HepG2 (cell line): ENCODE measurements around the gene PHACTR1. TPM values are rescaled to one million over a fixed set of nuclear protein-coding genes. Genes with fewer than 3 reads are reported as not detected.

Experiments
- ATAC-seq: fragments of 200-7000 bp; cut with Tn5 transposase; 3 replicates; pipeline ENCODE4 v1.9.1; 2020; ENCODE audit warnings: mild to moderate bottlenecking, moderate library complexity
- BruUV-seq: library from RNA; stranded (reverse); fragments of 400-500 nt; replicated peaks from 2 replicates; lab custom pipeline; 2021; lab: Mats Ljungman, UMichigan
- CTCF ChIA-PET: fragments of 300-600 bp; formaldehyde crosslinking; extraction: SDS; loops from one replicate; lab custom pipeline; 2021; ENCODE audit warnings: low total read pairs, inconsistent platforms, low intra/inter-chr PET ratio; lab: Yijun Ruan, JAX
- POLR2A ChIA-PET: fragments of 350-600 bp; sonication (Branson Sonifier 250); formaldehyde crosslinking; loops from one replicate; lab custom pipeline; 2020; ENCODE audit warnings: antibody characterized with exemption, inconsistent platforms; lab: Yijun Ruan, JAX
- DNase-seq: peaks from one replicate; pipeline ENCODE4 v3.0.0-alpha.2; 2015; ENCODE audit warnings: low spot score
- FAIRE-seq: peaks from 3 replicates; lab custom pipeline; 2011; peaks lifted over from hg19 to GRCh38; lab: Jason Lieb, UNC
- H2AFZ ChIP-seq: one replicate; pipeline ENCODE4 v1.6.1; 2011; ENCODE audit warnings: low read length, inconsistent platforms
- H3K27ac ChIP-seq: fragments of 300-600 bp; 3 replicates; pipeline ENCODE4 v1.8.0; 2011; ENCODE audit warnings: mixed run types, mild to moderate bottlenecking, mixed read lengths, low read length, inconsistent platforms; ENCODE audit not compliant: insufficient read depth; ENCODE audit errors: extremely low read length
- H3K27me3 ChIP-seq, 2 experiments: fragments of 200-600 bp in 1 of 2; 2 replicates in 1 of 2; 3 replicates in 1 of 2; pipeline versions ENCODE4 v1.6.0 to v1.8.0; 2011; ENCODE audit warnings: low read length in 2 of 2, mild to moderate bottlenecking in 2 of 2, moderate library complexity in 2 of 2, inconsistent platforms in 1 of 2; ENCODE audit not compliant: insufficient read depth in 2 of 2, control insufficient read depth in 1 of 2
- H3K36me3 ChIP-seq, 2 experiments: fragments of 200-600 bp in 1 of 2; replicated peaks in 1 of 2; 2 replicates in 1 of 2; 3 replicates in 1 of 2; pipeline versions ENCODE4 v1.5.1 to v1.8.0; 2011; ENCODE audit warnings: low read length in 2 of 2, inconsistent platforms in 1 of 2; ENCODE audit not compliant: insufficient read depth in 2 of 2, control insufficient read depth in 1 of 2
- H3K4me1 ChIP-seq: 2 replicates; pipeline ENCODE4 v1.5.1; 2012; ENCODE audit warnings: low read length, inconsistent platforms; ENCODE audit not compliant: insufficient read depth
- H3K4me2 ChIP-seq: 2 replicates; pipeline ENCODE4 v1.6.0; 2011; ENCODE audit warnings: low read depth, low read length, inconsistent platforms
- H3K4me3 ChIP-seq, 3 experiments: fragments of 200-600 bp in 1 of 3; sonication (generic), shearing (Covaris generic) in 1 of 3; replicated peaks in 1 of 3; 2 replicates each; pipeline ENCODE4 v1.5.1; 2011 to 2016; ENCODE audit warnings: low read length in 3 of 3, inconsistent platforms in 2 of 3, low read depth in 2 of 3, mild to moderate bottlenecking in 2 of 3, control low read depth in 1 of 3, mixed read lengths in 1 of 3; ENCODE audit not compliant: insufficient read depth in 1 of 3
- H3K79me2 ChIP-seq: one replicate; pipeline ENCODE4 v1.6.1; 2011; ENCODE audit warnings: low read length, inconsistent platforms; ENCODE audit not compliant: insufficient read depth
- H3K9ac ChIP-seq: 2 replicates; pipeline ENCODE4 v1.6.0; 2011; ENCODE audit warnings: mild to moderate bottlenecking, low read depth, low read length, inconsistent platforms; ENCODE audit not compliant: insufficient read depth
- H3K9me3 ChIP-seq: 2 replicates; pipeline ENCODE4 v1.5.1; 2012; ENCODE audit warnings: mild to moderate bottlenecking, low read length
- H4K20me1 ChIP-seq: 2 replicates; pipeline ENCODE4 v1.6.0; 2011; ENCODE audit warnings: inconsistent platforms, mild to moderate bottlenecking, low read length, moderate library complexity; ENCODE audit not compliant: insufficient read depth
- CCDC6 ChIP-seq: sonication (generic); formaldehyde crosslinking; IDR thresholded peaks from 2 replicates; pipeline ENCODE4 v1.8.1; 2022; ENCODE audit warnings: mild to moderate bottlenecking, missing genetic modification reagents, moderate library complexity
- GFI1 ChIP-seq: sonication (generic); formaldehyde crosslinking; IDR thresholded peaks from 2 replicates; pipeline ENCODE4 v1.5.0; 2020; ENCODE audit warnings: missing genetic modification reagents, mild to moderate bottlenecking, borderline replicate concordance
- HNRNPLL ChIP-seq: fragments of 200-400 bp; formaldehyde crosslinking; IDR thresholded peaks from 2 replicates; pipeline ENCODE4 v1.6.1; 2017; ENCODE audit warnings: mild to moderate bottlenecking, low read depth, low read length; ENCODE audit not compliant: poor library complexity, severe bottlenecking
- JARID2 ChIP-seq: sonication (generic); formaldehyde crosslinking; IDR thresholded peaks from 2 replicates; pipeline ENCODE4 v1.8.1; 2023; ENCODE audit warnings: missing genetic modification reagents, inconsistent platforms; ENCODE audit not compliant: insufficient replicate concordance
- PLRG1 ChIP-seq: fragments of 450-650 bp; conservative IDR thresholded peaks from 2 replicates; pipeline ENCODE4 v1.6.1; 2016
- PRPF4 ChIP-seq: fragments of 200-400 bp; formaldehyde crosslinking; IDR thresholded peaks from 2 replicates; pipeline ENCODE4 v1.6.1; 2016; ENCODE audit warnings: low read length, low read depth; ENCODE audit not compliant: poor library complexity, severe bottlenecking
- SCMH1 ChIP-seq: sonication (generic); formaldehyde crosslinking; IDR thresholded peaks from 2 replicates; pipeline ENCODE4 v1.9.0; 2021; ENCODE audit warnings: missing genetic modification reagents, mild to moderate bottlenecking, borderline replicate concordance
- SMYD3 ChIP-seq: sonication (generic); formaldehyde crosslinking; IDR thresholded peaks from 2 replicates; pipeline ENCODE4 v1.8.1; 2023; ENCODE audit warnings: mild to moderate bottlenecking, missing genetic modification reagents
- TAF1 ChIP-seq: sonication (generic); formaldehyde crosslinking; IDR thresholded peaks from 2 replicates; pipeline ENCODE4 v1.4.0; 2020; ENCODE audit warnings: missing genetic modification reagents
- TEAD2 ChIP-seq: sonication (generic); formaldehyde crosslinking; IDR thresholded peaks from 2 replicates; pipeline ENCODE4 v1.9.0; 2021; ENCODE audit warnings: missing genetic modification reagents
- ZNF224 ChIP-seq: sonication (generic); formaldehyde crosslinking; IDR thresholded peaks from 2 replicates; pipeline ENCODE4 v1.5.0; 2020; ENCODE audit warnings: mild to moderate bottlenecking, missing genetic modification reagents
- ZNF44 ChIP-seq: sonication (generic); formaldehyde crosslinking; IDR thresholded peaks from 2 replicates; pipeline ENCODE4 v1.5.1; 2020; ENCODE audit warnings: mild to moderate bottlenecking, missing genetic modification reagents
- ZNF570 ChIP-seq: sonication (generic); formaldehyde crosslinking; IDR thresholded peaks from 2 replicates; pipeline ENCODE4 v1.4.0; 2020; ENCODE audit warnings: mild to moderate bottlenecking, missing genetic modification reagents, borderline replicate concordance
- WGBS: methylation state at CpG from one replicate; pipeline ENCODE4 v1.1.6; 2017; ENCODE audit warnings: low lambda C conversion rate; 5-methylcytosine and 5-hydroxymethylcytosine counted together
- in situ Hi-C: cut with HindIII; loops from 2 replicates; pipeline ENCODE4 v1.10.0; 2017; ENCODE audit warnings: low pct_unique_long_range_greater_than_20kb; ENCODE audit not compliant: extremely low pct_ligation_motif_present
- intact Hi-C: fragments of 100-400 bp; cut with micrococcal nuclease; formaldehyde crosslinking; loops from one replicate; pipeline ENCODE4 v1.10.0; 2022; ENCODE audit not compliant: unreplicated experiment
- polyA plus RNA-seq, 8 experiments: library from polyadenylated mRNA; depleted of rRNA in 3 of 8; stranded (reverse) in 7 of 8; unstranded in 1 of 8; fragments of >200 nt; fragmentation: Illumina TruSeq in 4 of 8; extraction: Trizol in 4 of 8; gene quantifications; 2 replicates each; pipeline versions ENCODE4 v1.2.1 to v1.2.3, GENCODE V29; 2011 to 2016; ENCODE audit warnings: low read depth in 4 of 8, missing spikeins in 1 of 8, mixed read lengths in 1 of 8; ENCODE audit not compliant: insufficient read depth in 1 of 8
- total RNA-seq, 5 experiments: library from RNA; depleted of rRNA; stranded (reverse); fragments of >200 nt; fragmentation: Illumina TruSeq; extraction: Trizol; gene quantifications; 2 replicates each; pipeline ENCODE4 v1.2.3, GENCODE V29; 2016; ENCODE audit warnings: low read depth in 1 of 5
- TF ChIP-seq, protein P1 (sequence below), 2 experiments: sonication (generic) in 1 of 2; formaldehyde crosslinking in 1 of 2; IDR thresholded peaks; 2 replicates each; pipeline versions ENCODE4 v1.4.0 to v1.6.1; 2018 to 2020; ENCODE audit warnings: missing genetic modification reagents in 2 of 2, borderline replicate concordance in 1 of 2, low read depth in 1 of 2, mild to moderate bottlenecking in 1 of 2, missing biosample characterization in 1 of 2
- TF ChIP-seq, protein P2 (sequence below): sonication (generic); formaldehyde crosslinking; conservative IDR thresholded peaks from 2 replicates; pipeline ENCODE4 v1.8.0; 2022; ENCODE audit warnings: low read depth, missing genetic modification reagents
- TF ChIP-seq, protein P3 (sequence below): fragments of 450-650 bp; IDR thresholded peaks from 2 replicates; pipeline ENCODE4 v1.6.1; 2017; ENCODE audit warnings: mild to moderate bottlenecking

The PHACTR1 gene
- total and polyA plus RNA-seq, 2 of the 13 experiments (the other 11 are each of a cell fraction or from before 2014, with no cell fraction given) = 0.09 TPM; not detected in 1

DNA sequence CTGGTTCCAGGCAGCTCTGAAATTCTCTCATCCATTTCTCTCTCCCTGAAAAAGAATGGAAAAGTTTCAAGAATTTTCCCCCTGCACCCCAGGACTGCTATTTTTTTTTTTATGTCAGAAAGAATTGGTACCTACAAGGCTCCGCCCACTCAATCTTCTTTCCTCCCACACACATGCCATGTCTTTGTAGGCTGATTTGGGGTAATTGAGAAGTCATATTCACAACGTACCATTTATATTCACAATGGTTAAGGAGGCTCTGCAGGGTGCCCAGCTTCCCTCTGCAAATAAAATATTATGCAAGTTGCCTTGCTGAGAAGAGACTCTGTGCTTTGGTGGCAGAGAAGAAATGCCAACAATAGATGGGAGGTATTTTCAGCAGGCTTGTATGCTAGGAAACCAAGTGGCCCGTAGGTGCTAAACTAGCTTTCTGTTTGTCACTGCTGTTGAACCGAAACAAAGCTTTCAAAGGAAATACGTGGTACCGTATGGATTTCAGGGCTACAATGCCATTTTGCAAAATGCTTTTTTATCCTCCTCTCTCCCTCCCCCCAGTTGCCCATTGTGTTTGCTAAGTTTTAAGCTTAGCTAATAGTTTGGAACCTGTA is 150.0 kb downstream of the PHACTR1 start (continued):
- TF ChIP-seq, protein P1, sequence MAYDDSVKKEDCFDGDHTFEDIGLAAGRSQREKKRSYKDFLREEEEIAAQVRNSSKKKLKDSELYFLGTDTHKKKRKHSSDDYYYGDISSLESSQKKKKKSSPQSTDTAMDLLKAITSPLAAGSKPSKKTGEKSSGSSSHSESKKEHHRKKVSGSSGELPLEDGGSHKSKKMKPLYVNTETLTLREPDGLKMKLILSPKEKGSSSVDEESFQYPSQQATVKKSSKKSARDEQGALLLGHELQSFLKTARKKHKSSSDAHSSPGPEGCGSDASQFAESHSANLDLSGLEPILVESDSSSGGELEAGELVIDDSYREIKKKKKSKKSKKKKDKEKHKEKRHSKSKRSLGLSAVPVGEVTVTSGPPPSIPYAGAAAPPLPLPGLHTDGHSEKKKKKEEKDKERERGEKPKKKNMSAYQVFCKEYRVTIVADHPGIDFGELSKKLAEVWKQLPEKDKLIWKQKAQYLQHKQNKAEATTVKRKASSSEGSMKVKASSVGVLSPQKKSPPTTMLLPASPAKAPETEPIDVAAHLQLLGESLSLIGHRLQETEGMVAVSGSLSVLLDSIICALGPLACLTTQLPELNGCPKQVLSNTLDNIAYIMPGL (CRISPR knock-in tag; IDR thresholded peaks at IDR 0.05; ENCODE audit: borderline replicate concordance in 1 of 2, low read depth in 1 of 2) = no peak
- TF ChIP-seq JARID2 (CRISPR knock-in tag) (no peak), CCDC6 (no peak)
- TF ChIP-seq, protein P2, sequence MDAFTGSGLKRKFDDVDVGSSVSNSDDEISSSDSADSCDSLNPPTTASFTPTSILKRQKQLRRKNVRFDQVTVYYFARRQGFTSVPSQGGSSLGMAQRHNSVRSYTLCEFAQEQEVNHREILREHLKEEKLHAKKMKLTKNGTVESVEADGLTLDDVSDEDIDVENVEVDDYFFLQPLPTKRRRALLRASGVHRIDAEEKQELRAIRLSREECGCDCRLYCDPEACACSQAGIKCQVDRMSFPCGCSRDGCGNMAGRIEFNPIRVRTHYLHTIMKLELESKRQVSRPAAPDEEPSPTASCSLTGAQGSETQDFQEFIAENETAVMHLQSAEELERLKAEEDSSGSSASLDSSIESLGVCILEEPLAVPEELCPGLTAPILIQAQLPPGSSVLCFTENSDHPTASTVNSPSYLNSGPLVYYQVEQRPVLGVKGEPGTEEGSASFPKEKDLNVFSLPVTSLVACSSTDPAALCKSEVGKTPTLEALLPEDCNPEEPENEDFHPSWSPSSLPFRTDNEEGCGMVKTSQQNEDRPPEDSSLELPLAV (CRISPR knock-in tag) = no peak
- TF ChIP-seq, all 625 proteins: peak for 0

DNA sequence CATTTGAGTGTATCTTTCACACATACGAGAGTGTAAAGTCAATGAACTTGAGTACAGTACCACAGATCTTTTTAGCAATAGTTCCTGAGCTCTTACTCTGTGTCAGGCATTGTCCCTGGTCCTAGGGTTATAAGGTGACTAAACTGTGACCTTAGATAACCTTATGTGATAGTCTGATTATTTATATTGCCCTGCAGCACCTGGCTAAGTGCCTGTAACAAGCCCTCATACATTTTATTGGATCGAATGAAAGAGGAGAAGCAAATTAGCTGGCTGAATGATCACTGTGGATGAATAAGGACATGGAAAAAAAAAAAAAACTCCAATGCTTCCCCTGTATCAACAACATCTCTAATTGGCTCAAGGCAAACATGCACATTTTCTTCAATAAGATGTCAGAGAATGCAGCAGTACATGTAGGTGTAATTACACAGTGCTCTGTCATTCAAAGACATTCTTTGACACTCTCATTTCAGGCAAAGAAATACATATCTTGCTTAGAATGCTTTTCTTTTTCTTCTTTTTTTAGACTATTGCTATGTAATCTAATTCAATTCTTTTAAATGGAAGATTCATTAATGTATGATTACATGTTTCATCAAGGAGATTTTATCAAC is 153.4 kb downstream of the PHACTR1 start:
- intact Hi-C loops = no loop called here
- Histone ChIP-seq H2AFZ (no peak overlapping the region), H3K27me3 (peaks cover 0 to 8% of the 10 kb centered on the region in 2 experiments; a peak in 1 of 5 replicates)
- TF ChIP-seq HNRNPLL (no peak), PRPF4 (no peak), GFI1 (no peak), ZNF44 (CRISPR knock-in tag) (no peak), TEAD2 (CRISPR knock-in tag) (no peak), ZNF570 (CRISPR knock-in tag) (no peak), ZNF224 (CRISPR knock-in tag) (no peak), SCMH1 (CRISPR knock-in tag) (no peak), PLRG1 (no peak), SMYD3 (CRISPR knock-in tag) (no peak), TAF1 (no peak)
- TF ChIP-seq, protein P3, sequence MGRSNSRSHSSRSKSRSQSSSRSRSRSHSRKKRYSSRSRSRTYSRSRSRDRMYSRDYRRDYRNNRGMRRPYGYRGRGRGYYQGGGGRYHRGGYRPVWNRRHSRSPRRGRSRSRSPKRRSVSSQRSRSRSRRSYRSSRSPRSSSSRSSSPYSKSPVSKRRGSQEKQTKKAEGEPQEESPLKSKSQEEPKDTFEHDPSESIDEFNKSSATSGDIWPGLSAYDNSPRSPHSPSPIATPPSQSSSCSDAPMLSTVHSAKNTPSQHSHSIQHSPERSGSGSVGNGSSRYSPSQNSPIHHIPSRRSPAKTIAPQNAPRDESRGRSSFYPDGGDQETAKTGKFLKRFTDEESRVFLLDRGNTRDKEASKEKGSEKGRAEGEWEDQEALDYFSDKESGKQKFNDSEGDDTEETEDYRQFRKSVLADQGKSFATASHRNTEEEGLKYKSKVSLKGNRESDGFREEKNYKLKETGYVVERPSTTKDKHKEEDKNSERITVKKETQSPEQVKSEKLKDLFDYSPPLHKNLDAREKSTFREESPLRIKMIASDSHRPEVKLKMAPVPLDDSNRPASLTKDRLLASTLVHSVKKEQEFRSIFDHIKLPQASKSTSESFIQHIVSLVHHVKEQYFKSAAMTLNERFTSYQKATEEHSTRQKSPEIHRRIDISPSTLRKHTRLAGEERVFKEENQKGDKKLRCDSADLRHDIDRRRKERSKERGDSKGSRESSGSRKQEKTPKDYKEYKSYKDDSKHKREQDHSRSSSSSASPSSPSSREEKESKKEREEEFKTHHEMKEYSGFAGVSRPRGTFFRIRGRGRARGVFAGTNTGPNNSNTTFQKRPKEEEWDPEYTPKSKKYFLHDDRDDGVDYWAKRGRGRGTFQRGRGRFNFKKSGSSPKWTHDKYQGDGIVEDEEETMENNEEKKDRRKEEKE = no peak
- TF ChIP-seq, all 625 proteins: peak for 0
- in situ Hi-C loops = no loop called here
- Histone ChIP-seq H3K79me2 (no peaks in the 10 kb centered on the region), H3K27ac (no peak overlapping the region), H3K4me2 (no peak overlapping the region), H3K9ac (no peak overlapping the region), H4K20me1 (no peaks in the 10 kb centered on the region), H3K9me3 (no peaks in the 10 kb centered on the region), H3K4me3 (no peak overlapping the region), H3K4me1 (no peaks in the 10 kb centered on the region), H3K36me3 (no peaks in the 10 kb centered on the region)
- DNase-seq (no peak), ATAC-seq (no peak), FAIRE-seq (no peak)
- 16% methylated on average over 2 of the region's 2 CpGs for WGBS
- CTCF ChIA-PET = no interaction called here
- POLR2A ChIA-PET = no interaction called here
- BruUV-seq = no TSS peak
